HG02588 (cell line): ENCODE measurements around the gene FOXK1.

Source experiments
- ATAC-seq: cut with Tn5 transposase; IDR thresholded peaks from one replicate; pipeline ENCODE4 v1.9.1; 2021; ENCODE audit warnings: mild to moderate bottlenecking, moderate library complexity; ENCODE audit not compliant: unreplicated experiment

The FOXK1 gene

DNA sequence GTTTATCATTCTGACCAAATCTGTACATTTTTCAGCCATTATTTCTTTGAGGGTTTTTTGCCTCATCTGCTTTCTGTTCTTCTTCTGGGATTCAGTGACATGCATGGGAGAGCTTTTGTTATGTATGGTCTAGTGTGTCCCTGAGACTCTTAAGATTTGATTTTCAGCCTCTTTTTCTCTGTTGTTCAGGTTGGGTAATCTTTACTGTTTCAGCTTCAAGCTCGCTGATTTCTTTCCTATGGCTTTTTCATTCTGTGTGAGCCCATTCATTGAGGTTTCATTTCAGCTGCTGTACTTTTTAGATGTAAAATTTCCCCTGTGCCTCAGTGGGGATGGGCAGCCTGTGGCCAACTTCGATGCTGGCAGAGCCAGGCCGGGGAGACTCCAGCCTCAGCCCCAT, 38.1 kb downstream of the FOXK1 start:
- ATAC-seq: no peak

DNA sequence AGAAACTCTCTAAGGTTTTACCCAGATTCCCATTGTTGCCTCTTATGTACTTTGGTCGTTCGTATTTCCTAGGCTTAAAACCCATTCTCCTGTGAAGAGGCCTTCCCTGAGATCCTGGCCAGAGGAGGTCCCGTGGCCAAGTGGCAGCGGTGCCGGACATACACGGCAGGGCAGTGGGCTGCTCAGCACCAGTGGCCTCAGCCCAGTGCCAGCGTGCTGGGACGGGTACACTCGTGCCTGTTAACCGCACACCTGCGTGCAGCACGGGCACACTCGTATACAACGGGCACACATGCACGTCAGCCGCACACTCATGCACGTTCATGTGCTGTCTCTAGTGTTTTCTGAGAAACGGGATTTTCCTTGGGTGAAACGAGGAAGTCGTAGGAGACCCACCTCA, 40.2 kb downstream of the FOXK1 start:
- ATAC-seq: no peak

DNA sequence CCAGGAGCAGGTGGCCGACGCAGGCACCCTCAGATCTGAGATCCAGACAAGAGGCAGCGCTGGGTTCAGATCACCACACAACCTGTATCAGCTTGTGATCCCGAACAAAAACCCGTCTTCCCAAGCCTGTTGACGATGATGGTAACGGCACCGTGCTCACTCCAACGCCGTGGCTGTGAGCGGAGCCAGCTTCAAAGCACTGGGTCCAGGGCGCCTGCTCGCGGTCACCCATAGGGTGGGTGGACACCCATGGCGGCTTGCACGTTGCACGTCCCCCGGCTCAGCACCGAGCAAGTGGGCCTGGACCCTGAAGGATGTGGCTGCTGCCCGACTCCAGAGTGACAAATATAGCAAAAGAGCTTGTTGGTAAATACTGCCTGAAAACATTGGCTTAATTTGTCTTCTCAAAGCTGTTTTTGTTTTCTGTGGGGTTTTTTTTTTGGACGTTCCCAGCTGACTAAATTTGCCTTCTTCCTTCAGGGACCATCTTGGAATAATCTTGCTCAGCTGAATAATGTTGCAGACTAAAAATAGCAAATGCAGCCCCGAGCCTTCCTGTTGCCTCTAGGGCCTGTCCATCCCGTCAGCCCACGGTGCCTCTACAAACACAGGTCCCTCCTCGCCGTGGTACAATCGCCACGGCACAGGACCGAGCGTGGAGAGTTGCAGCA, 41.0 kb downstream of the FOXK1 start:
- ATAC-seq: no peak

DNA sequence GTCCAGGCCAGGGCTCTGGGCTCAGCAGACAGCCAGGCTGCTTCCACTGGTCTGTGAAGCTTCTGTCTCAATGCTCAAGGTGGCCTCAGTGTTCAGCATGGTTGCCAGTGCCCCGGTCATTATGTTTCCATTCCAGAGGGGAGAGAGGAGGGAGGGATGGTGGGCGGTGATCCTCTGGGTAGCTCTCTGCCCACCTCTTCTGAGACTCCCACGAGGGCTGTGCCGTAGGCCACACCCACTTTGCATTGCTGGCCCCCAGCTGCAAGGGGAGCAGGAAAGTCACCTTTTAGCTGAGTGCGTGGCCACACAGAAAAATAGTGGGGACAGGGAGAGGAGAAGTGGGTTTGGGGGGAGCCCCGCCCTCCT, 42.5 kb downstream of the FOXK1 start:
- ATAC-seq: no peak

DNA sequence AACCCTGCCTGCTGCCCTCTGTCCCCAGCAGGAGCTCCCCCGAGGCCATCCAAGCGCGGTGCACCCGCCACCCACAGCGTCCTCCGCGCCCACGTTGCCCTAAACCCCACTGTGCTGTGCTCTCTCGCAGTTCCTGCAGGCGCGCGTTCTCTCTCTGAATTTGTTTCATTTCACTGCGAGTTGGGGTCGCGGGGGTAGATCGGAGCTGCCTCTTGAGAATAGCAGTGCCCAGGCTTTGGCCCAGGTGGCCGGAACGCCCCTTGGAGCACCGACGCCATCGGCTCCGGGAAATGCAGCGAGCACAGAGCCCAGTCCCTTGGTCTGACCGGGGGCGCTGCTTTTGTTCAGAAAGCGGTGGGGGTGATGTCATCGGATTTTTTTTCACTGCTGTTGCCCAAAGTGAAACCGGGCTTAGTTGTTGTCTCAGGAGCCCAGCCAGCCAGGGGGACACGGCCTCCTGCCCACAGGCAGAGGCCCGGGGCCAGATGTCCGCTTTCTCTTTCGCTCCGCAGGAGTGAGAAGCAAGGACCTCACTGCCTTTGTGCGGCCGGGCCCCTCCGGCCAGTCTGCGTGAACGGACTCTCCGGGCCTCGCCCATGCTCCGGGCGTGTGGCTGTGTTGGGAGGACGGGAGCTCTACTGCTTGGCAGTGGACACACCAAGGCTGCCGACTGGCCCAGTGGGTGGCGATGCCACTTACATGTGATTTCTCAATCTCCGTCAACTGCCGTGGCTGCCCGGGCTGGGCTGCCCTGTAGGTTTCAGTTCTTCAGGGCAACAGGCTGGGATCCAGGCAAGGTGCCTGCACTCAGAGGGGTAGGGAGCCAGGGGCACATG, 43.1 kb downstream of the FOXK1 start:
- peak; percentile 69 for ATAC-seq

DNA sequence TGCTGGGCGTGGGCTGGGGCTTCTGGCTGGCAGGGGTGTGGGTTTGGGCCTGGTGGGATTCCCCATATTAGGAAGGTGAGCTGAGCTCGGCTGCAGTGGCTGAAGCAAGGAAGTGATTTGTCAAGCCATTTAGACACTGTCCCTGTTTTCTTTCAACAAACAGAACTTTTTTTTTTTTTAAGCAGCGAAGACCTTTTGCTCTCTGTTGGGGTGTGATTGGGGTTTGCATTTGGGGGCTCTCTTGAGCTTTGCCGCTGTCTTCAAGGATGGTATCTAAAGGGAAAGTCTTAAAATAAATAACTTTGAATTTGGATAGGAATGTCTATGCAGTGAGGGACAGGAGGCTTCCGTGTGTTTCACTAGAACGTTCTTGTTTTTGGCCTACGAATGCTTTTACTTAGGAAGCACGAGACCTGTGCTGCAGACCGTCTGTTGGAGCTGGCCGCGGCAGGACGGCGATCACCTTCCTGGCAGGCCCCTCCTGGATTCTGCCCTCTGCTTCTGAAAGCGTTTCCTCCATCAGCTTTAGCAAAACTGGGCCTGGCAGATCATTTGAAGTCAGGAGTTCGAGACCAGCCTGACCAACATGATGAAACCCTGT, 43.9 kb downstream of the FOXK1 start:
- ATAC-seq: no peak

DNA sequence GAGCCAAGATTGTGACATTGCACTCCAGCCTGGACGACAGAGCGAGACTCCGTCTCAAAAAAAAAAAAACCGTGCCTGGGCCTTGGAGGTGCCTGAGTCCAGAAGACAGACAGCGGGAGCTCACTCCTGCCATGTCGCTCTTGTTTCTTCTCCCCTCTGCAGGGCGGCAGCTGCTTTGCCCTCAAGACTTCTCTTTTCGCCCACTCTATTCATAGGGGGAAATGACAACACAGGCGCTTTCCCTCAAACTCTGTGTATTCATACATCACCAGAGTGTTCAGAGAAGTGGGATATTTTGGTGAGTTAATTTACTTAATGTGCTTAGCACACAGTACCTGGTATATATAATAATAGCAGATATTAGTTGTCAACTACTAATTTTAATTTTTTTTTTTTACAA, 44.5 kb downstream of the FOXK1 start:
- ATAC-seq: no peak

DNA sequence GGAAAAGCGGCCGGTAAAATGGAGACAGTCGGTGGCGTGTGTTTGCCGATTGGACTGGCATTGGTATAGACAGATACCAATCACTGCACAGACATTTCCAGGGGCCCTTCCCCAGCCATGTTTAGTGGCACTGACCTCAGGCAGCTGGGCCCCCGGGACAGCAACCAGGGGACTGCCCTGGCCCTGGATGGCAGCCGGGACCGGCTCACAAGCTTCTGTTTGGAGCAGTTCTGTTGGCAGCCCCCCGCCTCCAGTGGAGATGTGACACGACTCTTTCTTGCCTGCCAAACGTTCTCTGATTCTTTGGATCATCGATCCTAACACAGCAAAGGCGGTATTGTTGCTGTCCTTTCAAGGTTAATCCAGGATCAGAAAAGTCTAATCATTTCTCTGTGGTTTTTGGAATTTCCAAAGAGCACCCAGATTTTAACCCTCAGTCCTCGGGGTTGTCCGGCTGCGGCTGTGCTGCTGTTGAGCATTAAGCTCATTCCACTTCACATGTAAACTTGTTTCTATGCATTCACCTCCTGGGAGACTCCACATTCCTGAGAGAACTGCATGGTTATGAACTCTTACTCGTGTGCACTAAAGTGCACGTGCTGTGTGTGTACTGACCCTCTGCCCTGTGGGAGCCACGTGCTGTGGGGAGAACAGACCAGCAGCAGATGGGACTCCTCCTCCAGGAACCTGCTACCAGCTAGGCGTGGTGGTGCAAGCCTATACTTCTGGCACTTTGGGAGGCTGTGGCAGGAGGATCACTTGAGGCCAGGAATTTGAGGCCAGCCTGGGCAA, 46.0 kb downstream of the FOXK1 start:
- no peak for ATAC-seq

DNA sequence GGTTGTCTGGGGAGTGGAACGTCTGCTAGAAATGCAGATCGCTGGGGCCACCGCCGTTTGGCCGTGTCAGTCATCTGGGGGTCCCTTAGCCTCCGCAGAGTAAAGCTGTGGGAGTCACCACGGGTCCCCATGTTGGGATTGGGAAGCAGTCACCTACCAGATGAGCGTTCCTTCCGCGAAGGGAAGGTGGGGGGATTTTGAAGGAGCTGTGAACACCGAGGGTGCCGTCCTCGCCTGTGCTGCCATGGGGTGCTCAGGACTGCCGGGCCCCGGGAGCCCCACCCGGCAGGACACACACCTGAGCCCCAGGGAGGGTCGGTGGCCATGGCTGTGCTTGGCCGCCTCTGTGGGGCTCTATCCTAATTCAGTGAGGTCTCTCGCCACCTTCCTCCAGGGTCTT, 47.2 kb downstream of the FOXK1 start:
- no peak for ATAC-seq

DNA sequence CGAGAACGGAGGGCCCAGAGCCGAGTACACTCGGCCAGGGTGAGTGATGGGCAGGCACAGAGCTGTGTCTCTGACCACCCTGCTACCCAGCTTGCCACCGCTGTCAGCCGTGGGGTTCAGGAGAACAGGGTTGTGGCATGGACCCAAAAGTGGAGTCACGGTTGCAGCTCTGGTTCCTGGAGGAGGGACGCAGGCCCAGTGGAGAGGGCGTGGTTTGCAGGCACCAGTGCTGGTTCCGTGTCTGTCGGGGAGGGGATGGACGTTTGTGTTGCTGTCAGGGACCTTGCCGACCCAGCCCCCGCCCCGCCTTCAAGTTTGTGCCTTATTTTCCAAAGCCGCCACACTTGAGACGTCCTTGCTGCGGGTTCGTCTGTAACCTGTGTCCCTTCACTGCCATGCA, 48.2 kb downstream of the FOXK1 start:
- ATAC-seq: no peak

DNA sequence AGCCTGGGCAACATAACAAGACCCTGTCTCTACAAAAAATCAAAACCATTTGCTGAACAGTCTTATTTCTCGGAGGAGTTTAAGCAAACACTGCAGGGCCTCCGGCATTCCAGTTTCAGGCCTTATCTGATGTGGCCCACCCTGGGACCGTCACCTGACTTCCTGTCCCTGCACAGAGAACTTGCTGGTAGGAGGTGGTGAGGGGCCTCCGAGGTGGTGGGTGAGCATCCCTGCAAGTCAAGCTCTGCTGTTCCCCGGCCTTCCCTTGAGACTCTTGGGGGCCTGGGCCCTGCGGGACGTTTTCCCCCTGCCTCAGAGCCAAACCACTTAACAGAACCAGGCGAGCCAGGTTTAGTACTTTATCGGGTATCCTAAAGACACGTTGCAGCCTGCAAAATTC, 48.9 kb downstream of the FOXK1 start:
- ATAC-seq: no peak

DNA sequence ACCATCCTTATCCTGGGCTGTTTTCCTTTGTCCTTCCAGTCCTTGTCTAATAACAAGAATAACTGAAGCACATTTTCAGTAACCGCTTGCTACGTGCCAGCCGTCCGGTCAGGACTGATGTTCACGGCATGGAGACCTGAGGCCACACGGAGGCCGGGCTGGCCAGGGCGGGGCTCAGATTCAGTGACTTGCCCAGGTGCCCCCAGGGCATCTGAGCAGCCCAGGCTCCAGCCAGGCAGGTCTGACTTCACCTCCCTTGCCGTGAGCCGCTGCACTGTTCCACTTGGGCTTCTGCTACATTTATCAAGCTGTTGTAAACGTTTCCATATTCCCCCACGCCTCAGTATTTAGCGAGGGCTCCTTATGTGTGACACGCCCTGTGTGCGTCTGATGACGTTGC, 49.7 kb downstream of the FOXK1 start:
- ATAC-seq: no peak

DNA sequence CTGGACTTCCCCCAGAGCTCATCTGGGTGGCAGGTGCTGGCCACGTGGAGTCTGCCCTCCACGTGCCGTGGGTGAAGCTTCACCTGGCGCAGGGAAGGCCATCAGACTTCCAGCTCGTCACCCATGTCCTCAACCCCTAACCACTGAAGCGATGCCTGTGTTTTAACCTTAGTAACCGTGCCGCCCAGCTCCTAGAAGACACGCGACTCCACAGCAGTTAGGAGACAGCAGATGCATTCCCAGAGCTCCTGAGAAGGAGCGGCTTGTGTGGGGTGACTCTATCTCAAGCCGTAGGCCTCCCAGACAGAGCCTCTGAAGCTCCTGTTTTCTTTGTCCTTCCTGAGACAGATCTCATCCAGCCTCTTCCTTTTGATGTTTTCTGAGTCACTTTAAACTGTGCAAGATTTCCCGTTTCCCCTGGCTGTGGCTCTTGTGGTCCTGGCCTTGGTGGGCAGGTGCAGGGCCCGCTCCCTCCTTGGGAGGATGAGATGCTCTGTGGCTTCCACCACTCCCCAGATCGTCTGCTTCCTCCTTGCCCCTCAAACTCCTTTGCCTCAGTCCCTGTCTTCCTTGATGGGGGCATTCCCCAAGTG, 51.9 kb downstream of the FOXK1 start:
- ATAC-seq: no peak

DNA sequence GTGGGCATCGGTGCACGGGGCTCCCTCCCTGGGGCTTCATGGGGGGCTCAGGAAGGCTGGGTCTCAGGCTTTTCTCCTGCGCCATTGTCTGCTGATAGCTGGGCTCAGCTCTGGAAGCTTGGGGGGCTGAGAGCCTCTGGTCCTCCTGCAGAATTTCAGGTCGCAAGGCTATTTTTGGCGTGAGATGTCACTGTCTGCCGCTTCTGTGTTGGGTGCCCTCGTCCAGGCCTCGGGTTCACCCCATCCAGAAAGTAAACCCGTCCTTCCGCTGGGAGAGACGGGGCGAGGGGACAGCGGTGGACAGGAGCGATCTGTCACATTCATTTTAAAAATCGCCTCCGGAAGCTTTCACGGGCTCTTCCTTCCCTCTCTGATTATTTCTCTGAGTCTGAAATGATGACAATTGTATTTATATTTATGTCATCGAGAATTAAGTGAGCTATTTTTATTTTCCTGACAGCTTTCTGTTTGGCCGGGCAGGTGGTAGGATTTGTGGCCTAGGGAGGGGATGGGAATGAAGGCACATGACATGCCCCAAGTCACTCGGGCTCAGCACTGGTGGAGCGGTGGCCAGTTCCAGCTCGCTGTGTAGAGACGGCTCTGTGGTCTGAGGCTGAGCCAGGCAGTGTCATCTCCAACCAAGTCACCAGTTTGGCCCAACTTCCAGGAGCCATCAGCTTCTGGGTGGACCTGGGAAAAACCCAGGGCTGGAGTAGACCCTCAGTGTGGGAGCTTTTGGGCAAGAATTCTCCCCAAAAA, 52.7 kb downstream of the FOXK1 start:
- no peak for ATAC-seq

DNA sequence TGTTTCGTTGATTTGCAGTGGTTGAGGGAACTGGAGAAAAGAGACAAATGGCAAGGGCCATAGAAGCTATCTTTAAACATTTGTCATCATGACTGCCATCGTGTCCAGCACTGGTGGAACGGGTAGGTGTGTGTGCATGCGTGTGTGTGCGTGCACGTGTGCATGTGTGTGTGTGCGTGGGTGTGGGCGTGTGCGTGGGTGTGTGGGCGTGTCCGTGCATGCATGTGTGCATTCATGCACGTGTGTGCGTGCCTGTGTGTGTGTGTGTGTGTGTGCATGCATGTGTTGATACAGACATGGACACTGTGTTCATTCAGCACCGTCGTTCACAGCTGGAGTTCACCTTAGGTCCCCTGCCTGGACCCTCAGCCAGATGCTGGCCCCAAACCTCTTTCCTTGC, 55.2 kb downstream of the FOXK1 start:
- no peak for ATAC-seq

DNA sequence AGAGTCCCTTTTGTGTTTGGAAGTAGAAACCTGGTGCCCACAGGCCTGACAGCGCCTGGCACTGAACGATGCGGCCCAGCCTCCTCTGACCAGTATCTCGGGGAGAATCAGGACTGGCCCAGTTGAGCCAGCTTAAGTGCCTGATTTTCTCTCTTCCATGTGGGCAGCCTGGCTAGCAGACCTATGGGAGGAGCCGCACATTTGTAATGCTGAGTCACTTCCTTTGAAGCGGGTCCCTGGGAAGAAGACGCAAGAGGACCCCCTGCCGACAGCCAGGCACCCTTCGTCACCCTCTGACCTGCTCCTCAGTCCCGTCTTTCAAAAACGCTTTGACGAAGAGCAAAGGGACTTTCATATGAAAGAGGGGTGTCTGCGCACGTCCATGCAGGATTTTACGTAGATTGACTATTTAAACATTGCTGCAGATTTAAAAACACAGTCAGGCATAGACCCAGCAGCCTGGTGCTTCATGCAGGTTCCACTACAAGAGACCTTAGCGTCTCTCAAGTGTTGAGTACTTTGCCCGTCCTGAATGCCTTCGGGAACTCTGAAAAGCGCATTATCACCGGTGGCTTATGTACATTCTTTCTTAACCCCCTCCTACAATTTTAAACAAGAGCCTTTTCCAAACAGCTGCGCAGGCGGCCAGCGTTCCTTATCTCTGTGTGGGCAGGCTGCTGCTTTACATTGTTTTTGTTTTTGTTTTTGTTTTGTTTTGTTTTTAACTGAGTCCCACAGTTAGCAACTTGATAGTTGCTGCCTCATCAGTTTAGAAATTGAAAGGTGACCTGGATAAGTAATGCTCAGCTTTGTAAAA, 56.8 kb downstream of the FOXK1 start:
- no peak for ATAC-seq

DNA sequence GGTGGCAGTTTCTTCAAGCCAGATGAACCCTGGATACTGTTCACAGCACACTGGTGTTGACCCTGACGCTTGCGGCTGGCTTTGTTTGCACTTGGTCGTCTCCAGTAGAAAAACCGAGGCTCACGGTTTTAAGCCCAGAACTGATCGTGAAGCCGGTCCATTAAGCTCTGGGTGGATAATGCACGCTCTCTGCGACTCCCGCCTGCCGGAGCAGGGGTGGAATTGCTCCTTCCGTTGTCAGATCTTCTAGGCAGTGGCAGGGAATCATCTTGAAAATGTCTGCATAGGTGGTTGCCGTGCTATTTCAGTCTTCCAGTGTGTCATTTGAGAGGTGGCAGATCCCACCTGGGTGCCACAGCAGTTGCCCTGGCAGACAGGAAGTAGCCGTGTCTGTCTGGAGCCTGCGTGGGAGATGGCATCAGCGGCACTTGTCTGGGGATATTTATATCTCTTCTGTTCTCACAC, 57.5 kb downstream of the FOXK1 start:
- no peak for ATAC-seq

DNA sequence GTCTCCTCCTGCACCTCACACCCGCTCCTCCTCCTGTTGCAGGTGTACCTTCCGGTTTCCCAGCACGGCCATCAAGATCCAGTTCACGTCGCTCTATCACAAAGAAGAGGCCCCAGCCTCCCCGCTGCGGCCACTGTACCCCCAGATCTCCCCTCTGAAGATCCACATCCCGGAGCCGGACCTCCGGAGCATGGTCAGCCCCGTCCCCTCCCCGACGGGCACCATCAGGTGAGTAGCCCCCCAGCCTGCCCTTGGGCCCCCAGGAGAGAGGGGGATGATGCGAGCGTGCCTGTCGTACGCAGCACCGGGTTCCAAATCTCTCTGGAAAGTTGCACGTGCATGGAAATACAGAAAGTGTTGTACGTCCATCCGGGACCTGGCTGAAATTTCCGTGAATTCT, 58.7 kb downstream of the FOXK1 start:
- no peak for ATAC-seq

DNA sequence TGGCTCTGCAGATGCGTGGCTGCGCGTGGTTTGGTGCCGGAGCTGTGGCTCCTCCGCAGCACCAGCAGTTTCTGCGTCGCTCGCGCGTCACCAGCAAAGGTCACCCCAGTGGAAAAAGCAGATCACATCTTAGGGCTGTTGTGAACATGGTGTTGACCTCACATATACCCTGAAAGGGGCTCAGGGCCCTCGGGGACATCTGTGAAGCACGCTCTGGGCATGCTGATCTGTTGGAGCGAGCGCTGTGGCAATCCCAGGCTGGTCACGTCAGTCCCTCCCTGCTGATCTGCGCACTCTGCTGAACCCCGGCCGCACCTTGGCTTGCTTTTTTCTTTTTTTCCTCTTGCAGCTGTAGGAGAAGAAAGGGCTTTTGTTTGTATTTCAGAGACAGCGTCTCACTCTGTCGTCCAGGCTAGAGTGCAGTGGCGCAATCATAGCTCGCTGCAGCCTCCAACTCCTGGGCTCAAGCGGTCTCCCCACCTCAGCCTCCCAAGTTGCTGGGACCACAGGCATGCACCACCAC, 60.0 kb downstream of the FOXK1 start:
- no peak for ATAC-seq
